ENCODE measurements around the gene PTGER3. TPM values are rescaled to one million over a fixed set of nuclear protein-coding genes. Genes with fewer than 3 reads are reported as not detected.
"Not testable (repeated sequence)": the region's sequence is repeated elsewhere in the genome, so short reads cannot be mapped to it uniquely, and the experiment has no call there.

The PTGER3 gene
- total RNA-seq, 4 donors from 2014 or later: 51.1 to 217 (median 119) TPM

- intact Hi-C loops (cut with DNase I; ENCODE audit: low total_unique reads): no loop called here
- no peaks in the 10 kb centered on the region for H3K27me3 ChIP-seq
- no peak overlapping the region for H3K27ac ChIP-seq
- TF ChIP-seq CTCF (IDR thresholded peaks at IDR 0.05) (no peak), POLR2A (IDR thresholded peaks at IDR 0.05) (no peak)
- no peak overlapping the region for H3K4me3 ChIP-seq
- no peaks in the 10 kb centered on the region for H3K36me3 ChIP-seq
- no peaks in the 10 kb centered on the region for H3K9me3 ChIP-seq
- H3K4me1 ChIP-seq: peaks cover 0 to 3% of the 10 kb centered on the region in 2 donors
- DNase-seq: no peak
Measured at GRCh38 chr1:70987497-70987896, 60.1 kb downstream of the PTGER3 start.

- DNase-seq; intact Hi-C loops (cut with DNase I; ENCODE audit: low total_unique reads); H3K4me1 ChIP-seq: not testable (repeated sequence)
Measured at GRCh38 chr1:70985776-70986225, 61.8 kb downstream of the PTGER3 start.

GRCh38 chr1:70985278-70985677, 62.3 kb downstream of the PTGER3 start:
- H3K27me3 ChIP-seq; H3K4me1 ChIP-seq; H3K36me3 ChIP-seq; DNase-seq; H3K27ac ChIP-seq; intact Hi-C loops (cut with DNase I; ENCODE audit: low total_unique reads); H3K9me3 ChIP-seq; H3K4me3 ChIP-seq: not testable (repeated sequence)

More at GRCh38 chr1:70985776-70986225, 61.8 kb downstream of the PTGER3 start:
- H3K4me3 ChIP-seq, H3K9me3 ChIP-seq, H3K36me3 ChIP-seq, H3K27me3 ChIP-seq, H3K27ac ChIP-seq: not testable (repeated sequence)

GRCh38 chr1:70980361-70980760, 67.3 kb downstream of the PTGER3 start:
- Histone ChIP-seq H3K27me3 (no peaks in the 10 kb centered on the region), H3K27ac (no peak overlapping the region), H3K4me3 (no peak overlapping the region), H3K4me1 (no peaks in the 10 kb centered on the region), H3K9me3 (no peaks in the 10 kb centered on the region), H3K36me3 (no peaks in the 10 kb centered on the region)
- TF ChIP-seq CTCF (IDR thresholded peaks at IDR 0.05) (no peak), POLR2A (IDR thresholded peaks at IDR 0.05) (no peak)
- intact Hi-C loops (cut with DNase I; ENCODE audit: low total_unique reads): no loop called here
- DNase-seq: no peak

GRCh38 chr1:70979881-70980280, 67.7 kb downstream of the PTGER3 start:
- Histone ChIP-seq H3K4me1 (no peaks in the 10 kb centered on the region), H3K27me3 (no peaks in the 10 kb centered on the region), H3K36me3 (no peaks in the 10 kb centered on the region), H3K27ac (peak overlapping the region in 1 of 2 donors; percentile 37), H3K4me3 (no peak overlapping the region), H3K9me3 (no peaks in the 10 kb centered on the region)
- TF ChIP-seq CTCF (IDR thresholded peaks at IDR 0.05): no peak
- no peak for TF ChIP-seq POLR2A (IDR thresholded peaks at IDR 0.05)
- intact Hi-C loops (cut with DNase I; ENCODE audit: low total_unique reads): no loop called here
- no peak for DNase-seq

- H3K4me1 ChIP-seq: no peaks in the 10 kb centered on the region
- intact Hi-C loops (cut with DNase I; ENCODE audit: low total_unique reads): no loop called here
- H3K9me3 ChIP-seq: no peaks in the 10 kb centered on the region
- DNase-seq: no peak
- no peaks in the 10 kb centered on the region for H3K36me3 ChIP-seq
- peak overlapping the region in 1 of 2 donors; percentile 37 for H3K27ac ChIP-seq
- no peak overlapping the region for H3K4me3 ChIP-seq
- no peak for TF ChIP-seq CTCF (IDR thresholded peaks at IDR 0.05)
- TF ChIP-seq POLR2A (IDR thresholded peaks at IDR 0.05): no peak
- H3K27me3 ChIP-seq: no peaks in the 10 kb centered on the region
Measured at GRCh38 chr1:70979313-70979712, 68.3 kb downstream of the PTGER3 start.
